Lower leg skin (tissue), 4 donors: ENCODE data around the gene SPAAR. TPM values are rescaled to one million over a fixed set of nuclear protein-coding genes. Genes with fewer than 3 reads are reported as not detected.
"Not testable (repeated sequence)": the region's sequence is repeated elsewhere in the genome, so short reads cannot be mapped to it uniquely, and the experiment has no call there.

Experiments
- DNase-seq, 2 donors: peaks; one replicate each; pipeline ENCODE4 v3.0.0-alpha.2; 2019; ENCODE audit warnings: low spot score in 2 of 2
- H3K4me3 ChIP-seq: fragments of 200-600 bp; sonication (generic); 2 replicates; pipeline ENCODE4 v1.5.1; 2017; ENCODE audit warnings: mild to moderate bottlenecking, low read depth; ENCODE audit not compliant: poor library complexity, severe bottlenecking
- POLR2A ChIP-seq, 2 donors: fragments of 450-650 bp; IDR thresholded peaks; one replicate each; pipeline ENCODE4 v1.6.1; 2016 to 2017; ENCODE audit warnings: antibody characterized with exemption in 2 of 2, mild to moderate bottlenecking in 1 of 2, moderate library complexity in 1 of 2
- WGBS, 2 donors: methylation state at CpG; one replicate each; pipeline ENCODE4 v1.1.5; 2018; 5-methylcytosine and 5-hydroxymethylcytosine counted together
- intact Hi-C: fragments of 100-400 bp; cut with DNase I; formaldehyde crosslinking; loops from one replicate; pipeline ENCODE4 v1.15.0; 2023; ENCODE audit warnings: low total_unique reads
- total RNA-seq, 4 donors: library from RNA; depleted of rRNA; stranded (reverse); fragments of >200 nt; gene quantifications; one replicate each; pipeline ENCODE4 v1.1.0, GENCODE V29; 2016
- TF ChIP-seq, protein P1 (sequence below), 3 donors: fragments of 450-650 bp; IDR thresholded peaks; one replicate each; pipeline ENCODE4 v1.5.1; 2016; ENCODE audit warnings: antibody characterized with exemption in 3 of 3, mild to moderate bottlenecking in 3 of 3, moderate library complexity in 2 of 3

Gene SPAAR
- total RNA-seq, 4 donors from 2014 or later = 0.66 to 1.5 (median 0.95) TPM

- no peak overlapping the region for H3K4me3 ChIP-seq
- WGBS, 2 donors = 95 to 96% methylated on average over 3 of the region's 3 CpGs
- intact Hi-C loops = no loop called here
- peak in 1 of 2 donors; percentile 36 for DNase-seq
- TF ChIP-seq POLR2A (IDR thresholded peaks at IDR 0.05) = no peak
- TF ChIP-seq, protein P1, sequence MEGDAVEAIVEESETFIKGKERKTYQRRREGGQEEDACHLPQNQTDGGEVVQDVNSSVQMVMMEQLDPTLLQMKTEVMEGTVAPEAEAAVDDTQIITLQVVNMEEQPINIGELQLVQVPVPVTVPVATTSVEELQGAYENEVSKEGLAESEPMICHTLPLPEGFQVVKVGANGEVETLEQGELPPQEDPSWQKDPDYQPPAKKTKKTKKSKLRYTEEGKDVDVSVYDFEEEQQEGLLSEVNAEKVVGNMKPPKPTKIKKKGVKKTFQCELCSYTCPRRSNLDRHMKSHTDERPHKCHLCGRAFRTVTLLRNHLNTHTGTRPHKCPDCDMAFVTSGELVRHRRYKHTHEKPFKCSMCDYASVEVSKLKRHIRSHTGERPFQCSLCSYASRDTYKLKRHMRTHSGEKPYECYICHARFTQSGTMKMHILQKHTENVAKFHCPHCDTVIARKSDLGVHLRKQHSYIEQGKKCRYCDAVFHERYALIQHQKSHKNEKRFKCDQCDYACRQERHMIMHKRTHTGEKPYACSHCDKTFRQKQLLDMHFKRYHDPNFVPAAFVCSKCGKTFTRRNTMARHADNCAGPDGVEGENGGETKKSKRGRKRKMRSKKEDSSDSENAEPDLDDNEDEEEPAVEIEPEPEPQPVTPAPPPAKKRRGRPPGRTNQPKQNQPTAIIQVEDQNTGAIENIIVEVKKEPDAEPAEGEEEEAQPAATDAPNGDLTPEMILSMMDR (IDR thresholded peaks at IDR 0.05) = no peak
These were observed 21.7 kb downstream of the SPAAR start for GRCh38 chr9:35930989-35931388.

- DNase-seq = no peak
- 88 to 89% methylated on average over 3 of the region's 3 CpGs for WGBS, 2 donors
- TF ChIP-seq, protein P1 (IDR thresholded peaks at IDR 0.05) = no peak
- TF ChIP-seq POLR2A (IDR thresholded peaks at IDR 0.05) = no peak
- H3K4me3 ChIP-seq = no peak overlapping the region
- intact Hi-C loops = no loop called here
These were observed 23.4 kb downstream of the SPAAR start for GRCh38 chr9:35932735-35933134.

GRCh38 chr9:35933550-35934067 is 24.3 kb downstream of the SPAAR start:
- H3K4me3 ChIP-seq = no peak overlapping the region
- TF ChIP-seq, protein P1 (IDR thresholded peaks at IDR 0.05) = no peak
- no peak for TF ChIP-seq POLR2A (IDR thresholded peaks at IDR 0.05)
- 77 to 80% methylated on average over 4 of the region's 4 CpGs for WGBS, 2 donors
- DNase-seq = no peak
- intact Hi-C loops = no loop called here

DNA sequence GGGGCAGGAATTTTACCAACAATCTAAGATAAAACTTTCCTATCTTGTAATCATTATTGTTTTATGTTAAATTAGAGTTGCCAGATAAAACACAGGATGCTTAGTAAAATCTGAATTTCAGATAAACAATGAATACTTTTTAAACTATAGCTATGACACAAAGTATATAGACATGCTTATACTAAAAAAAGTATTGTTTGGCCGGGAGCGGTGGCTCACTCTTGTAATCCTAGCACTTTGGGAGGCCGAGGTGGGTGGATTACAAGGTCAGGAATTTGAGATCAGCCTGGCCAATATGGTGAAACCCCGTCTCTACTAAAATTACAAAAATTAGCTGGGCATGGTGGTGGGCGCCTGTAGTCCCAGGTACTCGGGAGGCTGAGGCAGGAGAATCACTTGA is 24.8 kb downstream of the SPAAR start:
- intact Hi-C loops, H3K4me3 ChIP-seq, DNase-seq: not testable (repeated sequence)
- 89 to 92% methylated on average over 6 of the region's 6 CpGs for WGBS, 2 donors

GRCh38 chr9:35935261-35935660 is 26.0 kb downstream of the SPAAR start:
- 83 to 87% methylated on average over 4 of the region's 4 CpGs for WGBS, 2 donors
- TF ChIP-seq POLR2A (IDR thresholded peaks at IDR 0.05) = no peak
- intact Hi-C loops = no loop called here
- H3K4me3 ChIP-seq = no peak overlapping the region
- DNase-seq = no peak

DNA sequence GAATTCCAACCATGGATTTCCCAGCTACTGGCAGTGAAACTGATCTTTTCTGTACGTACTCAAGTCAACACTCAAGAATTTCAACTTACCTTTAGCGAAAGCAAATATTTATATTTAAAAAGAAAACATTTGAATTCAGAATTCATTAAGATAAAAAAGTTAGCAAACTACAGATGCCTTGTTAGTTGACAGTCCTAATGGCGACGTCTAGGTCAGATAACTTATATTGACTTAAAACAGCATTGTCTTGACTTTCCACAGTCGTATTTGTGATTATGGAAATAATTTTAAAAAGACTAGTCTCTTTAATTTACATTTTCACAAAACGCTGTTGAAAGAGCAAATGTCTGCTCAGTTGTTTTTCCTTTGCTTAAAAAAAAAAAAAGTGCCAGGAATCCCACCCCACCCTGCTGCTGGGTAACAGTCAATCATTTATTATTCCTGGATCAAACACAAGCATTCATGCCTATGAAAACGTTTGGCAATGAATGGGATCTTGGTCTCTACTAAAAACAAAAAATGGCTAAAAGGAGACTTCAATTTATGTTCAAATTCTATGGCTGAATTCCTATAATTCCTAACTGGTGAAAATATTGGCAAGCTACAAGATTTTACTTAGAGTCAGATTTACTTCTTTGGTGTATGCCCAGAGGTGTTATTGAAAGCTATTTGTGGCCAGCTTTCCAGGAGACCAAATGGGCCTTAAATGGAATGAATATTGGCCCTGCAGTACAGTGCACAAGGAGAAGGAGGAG is 26.6 kb downstream of the SPAAR start:
- intact Hi-C loops = no loop called here
- WGBS, 2 donors = 52 to 63% methylated on average over 7 of the region's 7 CpGs
- DNase-seq = no peak
- no peak overlapping the region for H3K4me3 ChIP-seq
- TF ChIP-seq POLR2A (IDR thresholded peaks at IDR 0.05) = no peak
- TF ChIP-seq, protein P1 (IDR thresholded peaks at IDR 0.05) = no peak

- intact Hi-C loops = no loop called here
- 85 to 91% methylated on average over 2 of the region's 2 CpGs for WGBS, 2 donors
- no peak for TF ChIP-seq POLR2A (IDR thresholded peaks at IDR 0.05)
- TF ChIP-seq, protein P1 (IDR thresholded peaks at IDR 0.05) = no peak
These were observed 27.9 kb downstream of the SPAAR start for GRCh38 chr9:35937227-35937626.

More at GRCh38 chr9:35937227-35937626, 27.9 kb downstream of the SPAAR start:
- DNase-seq = no peak
- no peak overlapping the region for H3K4me3 ChIP-seq
